Right lung (tissue), 5 donors: Measurements from ENCODE around the gene CCDC8. TPM values are rescaled to one million over a fixed set of nuclear protein-coding genes. Genes with fewer than 3 reads are reported as not detected.
"Not testable (repeated sequence)": the region's sequence is repeated elsewhere in the genome, so short reads cannot be mapped to it uniquely, and the experiment has no call there.

Experiments used
- DNase-seq, 2 donors: peaks; one replicate each; pipeline ENCODE4 v3.0.0-alpha.2; 2013
- polyA plus RNA-seq, 5 donors: library from polyadenylated mRNA; unstranded; fragments of 120-200 nt; gene quantifications; one replicate each; pipeline versions ENCODE4 v1.2.1 to v1.2.3, GENCODE V29; 2013; ENCODE audit warnings: inconsistent platforms in 1 of 5, low replicate concordance in 1 of 5; ENCODE audit not compliant: insufficient read length in 5 of 5, insufficient read depth in 1 of 5

CCDC8 gene
- polyA plus RNA-seq, 5 donors = 39.7 to 63.5 (median 45.7) TPM

- DNase-seq = no peak
Measured at GRCh38 chr19:46383846-46384245, 29.5 kb downstream of the CCDC8 start.

GRCh38 chr19:46383171-46383815, 30.1 kb downstream of the CCDC8 start:
- no peak for DNase-seq

GRCh38 chr19:46381756-46382345, 31.5 kb downstream of the CCDC8 start:
- DNase-seq = no peak

- DNase-seq = no peak
Measured at GRCh38 chr19:46381346-46381745, 32.0 kb downstream of the CCDC8 start.

- DNase-seq = no peak
Measured at GRCh38 chr19:46380690-46381089, 32.7 kb downstream of the CCDC8 start.

GRCh38 chr19:46378268-46378667, 35.1 kb downstream of the CCDC8 start:
- peak; percentile 53 to 54 for DNase-seq

GRCh38 chr19:46376241-46377153, 36.9 kb downstream of the CCDC8 start:
- no peak for DNase-seq

GRCh38 chr19:46375476-46376067, 37.8 kb downstream of the CCDC8 start:
- not testable (repeated sequence) for DNase-seq

- no peak for DNase-seq
Measured at GRCh38 chr19:46374536-46375475, 38.6 kb downstream of the CCDC8 start.

- peak; percentile 68 to 75 for DNase-seq
Measured at GRCh38 chr19:46373491-46374359, 39.6 kb downstream of the CCDC8 start.

- no peak for DNase-seq
Measured at GRCh38 chr19:46372901-46373490, 40.4 kb downstream of the CCDC8 start.

- no peak for DNase-seq
Measured at GRCh38 chr19:46371371-46371901, 41.9 kb downstream of the CCDC8 start.

- DNase-seq = no peak
Measured at GRCh38 chr19:46369817-46370216, 43.5 kb downstream of the CCDC8 start.

- DNase-seq = no peak
Measured at GRCh38 chr19:46368116-46368515, 45.2 kb downstream of the CCDC8 start.

- DNase-seq = no peak
Measured at GRCh38 chr19:46367426-46367825, 45.9 kb downstream of the CCDC8 start.

GRCh38 chr19:46366620-46367292, 46.6 kb downstream of the CCDC8 start:
- no peak for DNase-seq

GRCh38 chr19:46365561-46365960, 47.8 kb downstream of the CCDC8 start:
- DNase-seq = no peak

- DNase-seq = no peak
Measured at GRCh38 chr19:46364359-46364758, 49.0 kb downstream of the CCDC8 start.

GRCh38 chr19:46361915-46362314, 51.4 kb downstream of the CCDC8 start:
- no peak for DNase-seq
